Endodermal cell (in vitro differentiated cells): ENCODE measurements around the gene LRTM2. TPM values are rescaled to one million over a fixed set of nuclear protein-coding genes. Genes with fewer than 3 reads are reported as not detected.
A peak's percentile ranks its signal among the peaks of the same experiment; 100 is the strongest.

Experiments used
- DNase-seq: peaks from one replicate; pipeline ENCODE4 v3.0.0-alpha.2; 2017
- H3K27ac ChIP-seq: 2 replicates; pipeline ENCODE4 v1.5.1; 2013; ENCODE audit warnings: mild to moderate bottlenecking, low read depth, low read length, moderate library complexity
- H3K27me3 ChIP-seq: 2 replicates; pipeline ENCODE4 v1.6.1; 2013; ENCODE audit warnings: mild to moderate bottlenecking, low read length, moderate library complexity; ENCODE audit not compliant: insufficient read depth, control insufficient read depth, poor library complexity, severe bottlenecking
- H3K36me3 ChIP-seq: 2 replicates; pipeline ENCODE4 v1.7.0; 2013; ENCODE audit warnings: mild to moderate bottlenecking, low read length, moderate library complexity; ENCODE audit not compliant: control insufficient read depth, insufficient read depth
- H3K4me1 ChIP-seq: one replicate; pipeline ENCODE4 v1.7.0; 2013; ENCODE audit warnings: low read length; ENCODE audit not compliant: control insufficient read depth, insufficient read depth
- H3K4me3 ChIP-seq: 2 replicates; pipeline ENCODE4 v1.5.1; 2013; ENCODE audit warnings: mild to moderate bottlenecking, low read length, moderate library complexity
- H3K9ac ChIP-seq: 2 replicates; pipeline ENCODE4 v1.6.1; 2013; ENCODE audit warnings: mild to moderate bottlenecking, low read length, moderate library complexity; ENCODE audit not compliant: poor library complexity, severe bottlenecking; ENCODE audit errors: extremely low read depth
- H3K9me3 ChIP-seq: 2 replicates; pipeline ENCODE4 v1.6.1; 2013; ENCODE audit warnings: mild to moderate bottlenecking, low read length, moderate library complexity; ENCODE audit not compliant: control insufficient read depth
- H3K27ac Mint-ChIP-seq: 2 replicates; pipeline ENCODE4 v1.8.0; 2020; ENCODE audit warnings: mixed read lengths
- H3K27me3 Mint-ChIP-seq: 2 replicates; pipeline ENCODE4 v1.8.0; 2021; ENCODE audit warnings: mild to moderate bottlenecking, mixed read lengths; ENCODE audit not compliant: insufficient read depth
- H3K36me3 Mint-ChIP-seq: 2 replicates; pipeline ENCODE4 v1.8.0; 2020; ENCODE audit warnings: low read depth, mixed read lengths
- H3K4me1 Mint-ChIP-seq: 2 replicates; pipeline ENCODE4 v1.8.0; 2020; ENCODE audit warnings: mixed read lengths
- H3K4me3 Mint-ChIP-seq: 2 replicates; pipeline ENCODE4 v1.8.0; 2020; ENCODE audit warnings: mild to moderate bottlenecking, moderate library complexity, mixed read lengths
- H3K9me3 Mint-ChIP-seq: 2 replicates; pipeline ENCODE4 v1.8.0; 2020; ENCODE audit warnings: mild to moderate bottlenecking, mixed read lengths
- WGBS, 2 experiments: methylation state at CpG; one replicate each; pipeline versions ENCODE4 v1.1.5 to v1.1.7; 2013; ENCODE audit warnings: missing lambda C conversion rate in 2 of 2, mixed read lengths in 1 of 2; ENCODE audit not compliant: insufficient coverage in 1 of 2, insufficient read length in 1 of 2; 5-methylcytosine and 5-hydroxymethylcytosine counted together
- total RNA-seq, 2 donors: library from RNA; stranded (reverse); fragmentation: NEBNext Ultra II Directional in 1 of 2; extraction: Animal tissue kit (Norgen Biotek cat#: 25700) in 1 of 2; gene quantifications; 2 replicates in 1 of 2; 3 replicates in 1 of 2; pipeline ENCODE4 v1.2.1, GENCODE V29; 2021
- TF ChIP-seq, protein P1 (sequence below): fragments of 200-600 bp; sonication (generic); conservative IDR thresholded peaks from 2 replicates; pipeline ENCODE4 v1.5.0; 2021; ENCODE audit warnings: antibody characterized with exemption, mild to moderate bottlenecking

LRTM2 gene
- total RNA-seq, 2 donors from 2014 or later = 0.40 TPM

DNA sequence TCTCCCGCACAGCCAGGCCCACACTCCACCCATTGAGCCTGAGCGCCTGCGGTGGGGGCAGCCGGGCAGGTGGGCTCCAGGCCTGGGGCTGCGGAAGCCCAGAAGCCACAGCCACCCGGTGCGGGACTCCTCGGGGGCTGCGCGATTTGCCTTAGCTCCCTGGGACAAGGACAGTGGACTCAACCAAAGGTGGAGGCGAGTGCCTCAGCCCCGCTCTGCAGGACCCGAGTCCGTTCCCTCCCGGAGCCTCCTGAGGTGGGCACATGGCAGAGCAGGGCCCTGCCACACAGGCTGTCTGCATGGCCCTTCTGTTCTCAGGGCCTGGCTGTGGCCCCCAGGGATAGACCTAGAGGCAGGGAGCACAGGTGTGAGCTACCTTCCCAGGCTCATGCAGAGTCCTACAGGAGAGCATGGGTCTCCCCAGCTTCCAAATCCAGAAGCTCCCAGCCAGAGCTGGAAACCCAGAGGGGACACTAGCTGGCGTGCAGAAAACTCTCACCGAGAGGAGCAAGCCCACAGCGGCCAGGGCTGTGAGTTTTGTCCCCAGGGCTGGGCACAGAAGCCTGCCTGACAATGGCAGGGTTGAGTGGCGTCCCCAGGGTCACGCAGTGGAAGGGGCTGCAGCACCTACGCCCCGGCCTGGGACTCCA, 22.2 kb upstream of the LRTM2 start:
- H3K9ac ChIP-seq = no peak overlapping the region
- TF ChIP-seq, protein P1, sequence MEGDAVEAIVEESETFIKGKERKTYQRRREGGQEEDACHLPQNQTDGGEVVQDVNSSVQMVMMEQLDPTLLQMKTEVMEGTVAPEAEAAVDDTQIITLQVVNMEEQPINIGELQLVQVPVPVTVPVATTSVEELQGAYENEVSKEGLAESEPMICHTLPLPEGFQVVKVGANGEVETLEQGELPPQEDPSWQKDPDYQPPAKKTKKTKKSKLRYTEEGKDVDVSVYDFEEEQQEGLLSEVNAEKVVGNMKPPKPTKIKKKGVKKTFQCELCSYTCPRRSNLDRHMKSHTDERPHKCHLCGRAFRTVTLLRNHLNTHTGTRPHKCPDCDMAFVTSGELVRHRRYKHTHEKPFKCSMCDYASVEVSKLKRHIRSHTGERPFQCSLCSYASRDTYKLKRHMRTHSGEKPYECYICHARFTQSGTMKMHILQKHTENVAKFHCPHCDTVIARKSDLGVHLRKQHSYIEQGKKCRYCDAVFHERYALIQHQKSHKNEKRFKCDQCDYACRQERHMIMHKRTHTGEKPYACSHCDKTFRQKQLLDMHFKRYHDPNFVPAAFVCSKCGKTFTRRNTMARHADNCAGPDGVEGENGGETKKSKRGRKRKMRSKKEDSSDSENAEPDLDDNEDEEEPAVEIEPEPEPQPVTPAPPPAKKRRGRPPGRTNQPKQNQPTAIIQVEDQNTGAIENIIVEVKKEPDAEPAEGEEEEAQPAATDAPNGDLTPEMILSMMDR = no peak
- H3K4me1 Mint-ChIP-seq = peaks cover 31% of the 10 kb centered on the region
- H3K4me1 ChIP-seq = peaks cover 12% of the 10 kb centered on the region
- no peaks in the 10 kb centered on the region for H3K27me3 ChIP-seq
- no peak overlapping the region for H3K27ac ChIP-seq
- DNase-seq = peak; percentile 58
- no peak overlapping the region for H3K27ac Mint-ChIP-seq
- no peaks in the 10 kb centered on the region for H3K36me3 Mint-ChIP-seq
- WGBS, 2 experiments = 89 to 92% methylated on average over 14 to 22 of the region's 22 CpGs
- H3K9me3 Mint-ChIP-seq = no peaks in the 10 kb centered on the region
- no peak overlapping the region for H3K4me3 ChIP-seq
- H3K4me3 Mint-ChIP-seq = no peak overlapping the region
- no peaks in the 10 kb centered on the region for H3K36me3 ChIP-seq
- H3K9me3 ChIP-seq = no peaks in the 10 kb centered on the region
- H3K27me3 Mint-ChIP-seq = no peaks in the 10 kb centered on the region

GRCh38 chr12:1798641-1799020, 21.7 kb upstream of the LRTM2 start:
- H3K9me3 Mint-ChIP-seq = no peaks in the 10 kb centered on the region
- no peaks in the 10 kb centered on the region for H3K36me3 Mint-ChIP-seq
- Histone ChIP-seq H3K9ac (no peak overlapping the region), H3K27me3 (no peaks in the 10 kb centered on the region), H3K4me1 (peaks cover 12% of the 10 kb centered on the region), H3K27ac (no peak overlapping the region), H3K36me3 (no peaks in the 10 kb centered on the region), H3K9me3 (no peaks in the 10 kb centered on the region), H3K4me3 (no peak overlapping the region)
- WGBS, 2 experiments = 93 to 96% methylated on average over 6 of the region's 6 CpGs
- TF ChIP-seq, protein P1 = no peak
- no peak overlapping the region for H3K27ac Mint-ChIP-seq
- no peak overlapping the region for H3K4me3 Mint-ChIP-seq
- DNase-seq = no peak
- no peaks in the 10 kb centered on the region for H3K27me3 Mint-ChIP-seq
- peaks cover 26% of the 10 kb centered on the region for H3K4me1 Mint-ChIP-seq

- TF ChIP-seq, protein P1 = no peak
- peak overlapping the region; percentile 12 for H3K27ac Mint-ChIP-seq
- H3K9me3 Mint-ChIP-seq = no peaks in the 10 kb centered on the region
- no peaks in the 10 kb centered on the region for H3K27me3 ChIP-seq
- H3K27me3 Mint-ChIP-seq = no peaks in the 10 kb centered on the region
- DNase-seq = peak; percentile 57
- no peaks in the 10 kb centered on the region for H3K9me3 ChIP-seq
- peaks cover 22% of the 10 kb centered on the region for H3K4me1 Mint-ChIP-seq
- H3K9ac ChIP-seq = no peak overlapping the region
- no peak overlapping the region for H3K4me3 Mint-ChIP-seq
- H3K36me3 ChIP-seq = no peaks in the 10 kb centered on the region
- H3K4me1 ChIP-seq = peaks cover 7% of the 10 kb centered on the region
- no peak overlapping the region for H3K27ac ChIP-seq
- no peak overlapping the region for H3K4me3 ChIP-seq
- WGBS, 2 experiments = 88 to 92% methylated on average over 14 to 21 of the region's 21 CpGs
- no peaks in the 10 kb centered on the region for H3K36me3 Mint-ChIP-seq
Observed at GRCh38 chr12:1799051-1799881, 21.1 kb upstream of the LRTM2 start.
